NCI-H510A treated with DMSO at 0.1 percent for 48 hours (cell line): ENCODE measurements around the gene GTF3C1.

ENCODE experiments used
- DNase-seq: peaks from one replicate; lab custom pipeline; 2025; lab: John Stamatoyannopoulos, UW

Gene GTF3C1

GRCh38 chr16:27486760-27487159, 63.0 kb downstream of the GTF3C1 start:
- DNase-seq, result no peak

GRCh38 chr16:27486344-27486743, 63.4 kb downstream of the GTF3C1 start:
- no peak for DNase-seq

- no peak for DNase-seq
Observed at GRCh38 chr16:27485811-27486210, 63.9 kb downstream of the GTF3C1 start.

- no peak for DNase-seq
Observed at GRCh38 chr16:27485126-27485525, 64.6 kb downstream of the GTF3C1 start.

GRCh38 chr16:27483624-27484023, 66.1 kb downstream of the GTF3C1 start:
- DNase-seq, result no peak

- no peak for DNase-seq
Observed at GRCh38 chr16:27483088-27483437, 66.7 kb downstream of the GTF3C1 start.

- DNase-seq, result no peak
Observed at GRCh38 chr16:27482397-27483087, 67.2 kb downstream of the GTF3C1 start.

GRCh38 chr16:27481282-27481934, 68.3 kb downstream of the GTF3C1 start:
- DNase-seq, result no peak

- no peak for DNase-seq
Observed at GRCh38 chr16:27480761-27481160, 69.0 kb downstream of the GTF3C1 start.

GRCh38 chr16:27476240-27476639, 73.5 kb downstream of the GTF3C1 start:
- no peak for DNase-seq

- DNase-seq, result no peak
Observed at GRCh38 chr16:27475561-27475960, 74.2 kb downstream of the GTF3C1 start.

- DNase-seq, result no peak
Observed at GRCh38 chr16:27474921-27475320, 74.8 kb downstream of the GTF3C1 start.

GRCh38 chr16:27474041-27474440, 75.7 kb downstream of the GTF3C1 start:
- no peak for DNase-seq

GRCh38 chr16:27473101-27473900, 76.4 kb downstream of the GTF3C1 start:
- DNase-seq, result no peak

GRCh38 chr16:27472091-27473020, 77.4 kb downstream of the GTF3C1 start:
- no peak for DNase-seq

- no peak for DNase-seq
Observed at GRCh38 chr16:27471661-27472060, 78.1 kb downstream of the GTF3C1 start.

GRCh38 chr16:27470567-27471431, 78.9 kb downstream of the GTF3C1 start:
- DNase-seq, result no peak

GRCh38 chr16:27468941-27469531, 80.7 kb downstream of the GTF3C1 start:
- no peak for DNase-seq

- DNase-seq, result no peak
Observed at GRCh38 chr16:27465483-27465879, 84.2 kb downstream of the GTF3C1 start.

- no peak for DNase-seq
Observed at GRCh38 chr16:27464626-27465482, 84.9 kb downstream of the GTF3C1 start.
